Stimulated activated CD4-positive, alpha-beta T cell treated with anti-CD3 and anti-CD28 coated beads, Interleukin-1b, Interleukin-23, amount 100 ng/mL, for 48 hours (primary cell): Measurements from ENCODE around the gene BRS3.
A peak's percentile ranks its signal among the peaks of the same experiment; 100 is the strongest.

ENCODE experiments used
- DNase-seq: peaks from one replicate; pipeline ENCODE4 v3.0.0-alpha.2; 2020

The BRS3 gene

DNA sequence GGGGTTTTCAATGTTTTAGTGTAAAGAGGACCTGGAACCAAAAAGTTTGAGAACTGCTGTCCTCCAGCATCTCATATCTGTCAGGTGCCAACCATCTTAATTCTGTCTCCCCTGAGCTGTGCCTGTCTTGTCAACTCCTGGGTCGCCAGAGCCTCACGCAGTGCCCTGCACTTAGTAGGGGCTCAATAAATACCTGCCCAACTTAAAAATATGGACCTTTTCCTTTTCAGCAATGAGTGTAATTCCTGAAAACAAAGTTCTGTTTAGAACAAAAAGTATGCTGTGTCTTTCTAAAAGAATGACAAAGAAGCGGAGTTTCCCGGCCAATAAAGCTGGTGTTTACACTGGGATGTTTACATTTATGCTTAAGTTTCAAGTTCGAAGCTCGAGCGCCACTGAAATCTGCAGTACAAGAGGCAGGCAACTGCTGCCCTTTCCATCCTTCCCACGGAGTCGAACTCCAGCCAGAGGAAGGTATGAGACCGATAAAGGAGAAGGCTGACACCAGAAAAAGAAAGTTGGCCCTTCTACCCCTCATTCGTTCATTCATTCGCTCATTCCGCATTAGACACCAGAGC lies 8.5 kb downstream of the BRS3 start:
- DNase-seq = no peak

DNA sequence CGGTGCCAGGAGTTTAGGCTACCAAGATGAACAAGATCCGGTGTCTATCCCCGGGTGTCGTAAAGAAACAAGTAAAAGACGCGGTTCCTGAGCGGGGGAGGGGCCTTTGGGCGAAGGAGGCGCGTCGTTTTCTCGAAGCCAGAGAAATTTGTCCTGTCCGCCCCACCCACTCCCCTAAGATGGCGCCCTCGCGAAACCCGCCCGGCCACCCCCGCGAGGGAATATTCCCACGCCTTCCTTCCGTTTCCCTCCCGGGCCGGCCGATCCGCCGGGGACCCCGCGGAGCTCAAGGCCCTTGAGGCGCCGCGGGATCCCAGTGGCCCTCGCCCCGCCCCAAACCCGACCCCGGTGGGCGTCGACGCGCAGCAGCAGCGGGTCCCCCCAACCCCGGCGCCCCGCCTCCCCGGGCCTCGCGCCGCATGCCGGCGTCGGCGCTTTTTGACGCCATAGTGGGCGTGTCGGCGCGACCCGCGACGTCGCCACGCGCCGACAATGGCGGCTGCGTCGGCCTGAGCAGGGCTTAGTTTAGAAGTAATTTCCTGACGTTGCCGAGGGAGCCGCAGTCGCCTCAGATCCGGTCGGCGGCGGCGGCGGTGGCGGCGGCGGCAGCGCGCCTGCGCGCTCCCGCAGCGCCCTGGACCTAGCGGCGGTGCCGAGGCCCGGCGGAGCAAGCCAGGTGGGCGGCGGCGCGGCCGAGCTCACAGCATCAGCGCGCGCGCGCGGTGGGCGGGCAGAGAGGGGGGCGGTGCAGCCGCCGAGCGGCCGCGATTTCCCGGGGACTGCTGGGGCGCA lies 9.2 kb downstream of the BRS3 start:
- DNase-seq = peak; percentile 88

DNA sequence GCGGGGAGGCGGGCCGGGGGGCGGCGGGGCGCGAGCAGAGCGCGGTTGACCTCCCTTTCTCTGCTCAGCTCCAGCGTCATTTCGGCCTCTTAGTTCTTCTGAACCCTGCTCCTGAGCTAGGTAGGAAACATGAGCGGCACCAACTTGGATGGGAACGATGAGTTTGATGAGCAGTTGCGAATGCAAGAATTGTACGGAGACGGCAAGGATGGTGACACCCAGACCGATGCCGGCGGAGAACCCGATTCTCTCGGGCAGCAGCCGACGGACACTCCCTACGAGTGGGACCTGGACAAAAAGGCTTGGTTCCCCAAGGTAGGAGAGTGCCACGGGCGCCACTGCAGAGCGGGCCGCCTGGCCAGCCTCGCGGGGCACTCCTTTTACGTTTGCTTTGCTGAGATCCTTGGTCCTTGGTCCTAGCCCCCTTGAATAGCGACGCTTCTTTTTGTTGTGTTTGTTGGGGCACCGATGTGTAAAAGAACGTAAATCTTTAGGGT lies 9.9 kb downstream of the BRS3 start, which contains the start of gene HTATSF1:
TSS of gene HTATSF1 (plus strand) at position 37 of the 497 bp plus-strand sequence. CDS start at position 130, 93 bp downstream.
- DNase-seq = no peak

DNA sequence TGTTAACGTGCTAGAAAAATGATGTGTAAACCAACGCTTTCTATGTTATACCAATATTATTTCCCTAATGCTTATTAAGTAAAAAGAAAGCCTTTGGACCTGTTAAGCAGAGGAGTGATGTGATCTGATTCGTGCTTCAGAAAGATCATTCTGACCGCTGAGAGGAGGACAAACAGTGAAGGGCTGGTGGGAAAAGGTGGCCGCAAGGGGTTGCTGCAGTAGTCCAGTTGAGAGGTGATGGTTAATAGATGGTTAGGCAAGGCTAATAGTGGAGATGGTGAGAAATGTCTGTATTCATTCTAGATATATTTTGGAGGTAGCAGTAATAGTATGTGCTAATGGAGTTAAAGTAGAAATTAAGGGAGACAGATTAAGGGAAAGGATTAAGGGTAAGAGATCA lies 31.3 kb downstream of the BRS3 start:
- no peak for DNase-seq

DNA sequence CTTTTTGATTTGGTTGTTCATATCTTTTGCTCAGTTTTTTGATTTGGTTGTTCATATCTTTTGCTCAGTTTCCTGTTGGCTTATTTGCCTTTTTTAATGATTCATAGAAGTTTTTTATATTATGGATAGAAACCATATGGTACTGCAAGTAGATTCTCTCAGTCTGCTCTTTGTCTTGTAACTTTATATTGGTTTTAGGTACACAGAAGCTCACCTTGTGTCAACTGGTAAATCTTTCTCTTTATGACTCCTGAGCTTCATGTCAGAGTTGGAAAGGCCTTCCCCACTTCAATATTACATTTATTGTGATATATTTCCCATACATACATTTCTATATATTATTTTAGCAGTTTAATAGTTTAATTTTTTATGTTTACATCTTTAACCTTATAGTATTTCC lies 36.0 kb downstream of the BRS3 start:
- DNase-seq = no peak

DNA sequence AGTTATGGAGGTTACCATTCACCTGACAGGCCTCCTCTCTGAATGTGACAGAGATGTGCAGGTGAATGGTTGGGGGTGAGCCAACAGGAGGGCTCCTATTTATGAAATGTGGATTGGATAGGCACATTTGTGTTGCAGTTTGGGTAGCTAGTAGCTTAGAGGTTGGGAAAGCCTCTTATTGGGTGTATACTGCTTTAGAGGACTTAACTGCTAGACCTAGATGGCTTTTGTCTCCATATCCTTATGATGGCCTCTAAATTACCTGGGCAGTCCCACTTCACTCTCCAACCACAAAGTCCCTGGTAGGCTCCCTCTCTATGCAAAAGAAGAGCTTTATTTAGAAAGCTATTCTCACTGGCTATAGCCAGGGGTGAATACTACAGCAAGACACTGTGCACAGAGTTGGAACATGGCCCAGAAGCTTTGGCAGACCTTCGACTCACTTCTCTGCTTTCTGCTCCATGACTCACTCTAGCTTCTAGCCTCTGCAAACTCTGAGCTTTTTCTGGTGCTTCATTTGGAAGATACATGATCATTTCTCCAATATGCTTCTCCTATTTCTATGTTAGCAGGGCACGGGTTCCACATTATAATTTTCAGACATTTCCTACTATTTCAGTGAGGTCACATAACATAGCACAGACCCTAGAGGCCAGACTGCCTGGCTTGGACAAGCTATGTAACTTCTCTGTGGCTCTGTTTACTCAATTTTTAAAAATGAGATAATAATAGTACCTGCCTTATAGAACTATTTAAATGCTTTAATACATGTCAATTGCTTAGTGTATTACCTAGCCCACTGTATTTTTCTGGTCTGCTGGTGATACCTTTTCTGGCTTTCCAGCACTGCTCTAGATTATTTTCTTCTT lies 38.2 kb downstream of the BRS3 start:
- peak; percentile 8 for DNase-seq

DNA sequence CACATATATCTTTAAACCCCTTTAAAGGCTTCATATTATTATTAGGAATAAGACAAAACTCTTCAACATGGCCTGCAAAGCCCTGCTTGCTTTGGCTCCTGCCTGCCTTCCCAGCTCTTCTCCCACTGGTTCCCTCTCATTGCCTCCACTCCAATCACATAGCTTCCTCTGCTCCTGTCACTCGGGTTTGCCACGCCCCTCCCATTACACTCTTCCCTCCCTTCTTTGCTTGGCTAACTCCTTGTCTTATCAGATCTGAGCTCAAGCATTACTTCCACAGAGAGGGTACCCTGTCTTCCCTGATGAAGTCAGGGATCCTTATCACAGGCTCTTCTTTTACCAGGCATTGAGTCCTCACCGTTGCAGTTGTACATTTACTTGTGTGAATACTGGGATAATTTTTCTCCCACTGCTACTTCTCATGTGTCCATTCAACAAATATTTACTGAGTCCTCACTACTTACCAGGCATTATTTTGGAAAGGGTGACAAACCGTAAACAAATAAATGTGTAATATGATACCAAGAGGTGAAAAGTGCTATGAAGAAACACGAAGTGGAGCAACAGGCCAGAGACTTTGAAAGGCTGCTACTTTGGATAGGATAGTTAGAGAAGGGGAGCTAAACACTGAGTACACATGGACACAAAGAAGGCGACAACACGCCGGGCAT lies 41.0 kb downstream of the BRS3 start:
- no peak for DNase-seq

DNA sequence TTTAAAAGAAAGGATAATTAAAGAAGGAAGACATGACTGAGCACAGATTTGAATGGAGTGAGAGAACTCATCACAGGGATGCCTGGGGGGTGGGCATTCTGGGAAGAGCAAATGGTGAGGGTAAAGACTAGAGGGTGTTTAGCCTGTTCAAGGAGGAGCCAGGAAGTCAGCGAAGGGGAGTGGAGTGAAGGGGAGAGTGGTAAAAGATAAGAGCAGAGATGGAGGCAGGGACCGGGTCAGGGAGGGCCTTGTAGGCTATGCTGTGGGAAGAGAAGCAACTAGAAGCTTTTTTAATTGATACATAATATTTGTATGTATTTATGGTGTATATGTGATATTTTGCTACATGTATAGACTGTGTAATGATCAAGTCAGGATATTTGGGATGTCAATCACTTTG lies 42.0 kb downstream of the BRS3 start:
- no peak for DNase-seq

DNA sequence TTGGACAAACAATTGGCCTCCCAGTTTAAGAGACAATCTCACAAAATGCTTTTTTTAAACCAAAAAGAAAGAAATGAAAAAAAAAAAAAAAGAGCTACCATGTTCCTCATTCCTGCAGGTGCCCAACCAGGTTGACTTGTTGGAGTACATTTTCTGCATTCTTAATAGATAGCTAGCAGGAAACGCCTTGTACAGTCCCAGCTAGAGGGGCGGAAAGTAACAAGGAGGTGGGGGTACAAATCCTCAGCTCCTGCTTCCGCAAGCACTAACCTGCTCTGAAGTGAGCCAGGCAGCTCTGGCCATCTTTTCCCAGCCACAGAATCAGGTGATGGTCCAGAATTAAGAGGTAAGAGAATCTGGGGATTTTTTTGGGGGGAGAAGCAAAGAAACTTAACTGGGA lies 44.2 kb downstream of the BRS3 start, which contains the start of gene VGLL1:
TSS of gene VGLL1 (plus strand) at position 265 of the 400 bp plus-strand sequence. CDS start 3,806 bp downstream, outside the sequence.
- no peak for DNase-seq

DNA sequence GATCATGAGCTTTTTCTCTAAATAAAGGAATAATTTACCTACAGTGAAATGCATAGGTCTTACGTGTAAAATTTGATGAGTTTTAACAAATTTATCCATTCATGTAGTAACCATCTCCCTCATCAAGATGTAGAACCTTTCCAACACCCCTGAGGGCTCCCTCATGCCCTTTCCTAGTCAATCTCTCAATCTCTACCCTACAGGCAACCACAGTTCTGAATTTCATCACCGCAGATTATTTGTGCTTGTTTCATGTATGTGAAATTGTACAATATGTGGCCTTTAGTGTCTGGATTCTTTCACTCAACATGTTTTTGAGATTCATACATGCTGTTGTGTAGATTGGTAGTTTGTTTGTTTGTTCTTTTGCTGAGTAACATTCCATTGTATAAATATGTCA lies 46.4 kb downstream of the BRS3 start:
- DNase-seq = no peak

DNA sequence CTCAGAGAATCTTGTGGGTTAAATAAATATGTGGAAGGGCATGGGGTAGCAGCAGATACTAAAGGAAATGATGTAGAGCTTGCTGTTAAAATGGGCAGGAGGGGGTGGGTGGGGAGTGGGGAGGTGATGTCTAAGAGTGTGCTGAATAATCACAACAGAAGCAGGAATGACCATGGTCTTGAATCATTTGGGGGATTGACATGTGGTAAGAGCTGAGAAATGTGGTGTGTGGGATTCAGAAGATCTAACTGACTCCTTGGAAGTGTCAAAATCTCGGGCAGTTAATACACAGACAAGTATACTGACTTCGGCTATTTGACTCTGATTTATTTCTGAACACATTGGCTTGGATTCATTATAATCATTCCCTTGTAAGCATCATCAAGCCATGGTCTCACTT lies 51.1 kb downstream of the BRS3 start:
- no peak for DNase-seq

DNA sequence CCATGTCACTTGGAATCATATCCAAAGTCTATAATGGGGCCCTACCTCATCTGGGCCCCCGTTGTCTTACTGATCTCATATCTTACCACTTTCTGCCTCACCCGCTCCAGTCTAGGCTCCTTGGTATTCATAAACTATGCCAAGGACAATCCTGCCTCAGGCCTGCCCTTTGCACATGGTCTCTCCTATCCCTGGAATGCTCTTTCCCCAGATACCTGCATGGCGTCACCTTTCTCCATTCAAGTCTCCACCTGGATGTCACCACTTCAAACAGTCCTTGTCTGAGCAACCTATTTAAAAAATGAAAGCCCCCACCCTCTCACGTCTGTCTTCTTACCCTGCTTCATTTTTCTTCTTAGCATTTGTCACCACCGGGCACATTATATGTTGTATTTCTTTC lies 52.5 kb downstream of the BRS3 start:
- no peak for DNase-seq

DNA sequence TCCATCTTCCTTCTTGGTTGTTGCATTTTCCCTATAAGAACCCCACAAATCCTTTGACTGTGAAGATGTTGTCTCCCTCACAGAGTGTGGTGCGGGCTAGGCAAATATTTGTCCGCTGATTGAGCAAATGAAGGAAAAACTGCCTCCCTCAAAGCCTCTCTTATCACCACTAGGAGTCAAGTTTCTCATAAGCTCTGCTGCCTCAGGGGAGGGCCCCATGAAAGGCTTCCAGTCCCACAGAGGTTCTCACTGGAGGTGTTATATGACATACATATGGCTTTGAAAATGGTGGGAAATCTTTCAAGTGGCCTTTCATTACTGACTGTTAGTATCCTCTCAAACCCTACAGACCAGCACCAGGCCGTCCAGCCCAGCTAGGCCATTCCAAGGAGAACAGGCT lies 53.5 kb downstream of the BRS3 start:
- no peak for DNase-seq

DNA sequence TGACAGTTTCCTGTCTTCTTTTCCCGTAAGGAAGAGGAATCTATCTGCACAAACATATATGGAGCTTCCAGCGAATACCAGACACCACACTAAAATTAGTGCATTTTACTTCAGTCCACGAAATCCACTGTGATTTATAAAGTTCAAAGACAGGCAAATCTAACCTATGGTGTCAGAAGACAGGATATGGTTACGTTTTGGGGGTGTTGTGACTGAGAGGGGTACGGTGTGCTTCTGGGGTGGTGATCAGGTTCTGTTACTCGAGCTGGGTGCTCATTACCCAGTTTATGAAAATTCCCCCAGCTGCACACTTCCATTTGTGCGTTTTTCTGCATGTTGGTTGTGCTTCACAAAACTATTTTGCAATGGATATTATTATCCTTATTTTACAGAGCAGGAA lies 54.5 kb downstream of the BRS3 start:
- DNase-seq = no peak
